GM12873 (cell line): Measurements from ENCODE around the gene OPCML.

ENCODE experiments used
- TF ChIP-seq, protein P1 (sequence below): IDR thresholded peaks from 2 replicates; pipeline ENCODE4 v1.5.1; 2012; ENCODE audit warnings: low read depth, mild to moderate bottlenecking, moderate library complexity, low read length, control low read depth; ENCODE audit not compliant: insufficient read depth; ENCODE audit errors: missing control alignments

OPCML gene

DNA sequence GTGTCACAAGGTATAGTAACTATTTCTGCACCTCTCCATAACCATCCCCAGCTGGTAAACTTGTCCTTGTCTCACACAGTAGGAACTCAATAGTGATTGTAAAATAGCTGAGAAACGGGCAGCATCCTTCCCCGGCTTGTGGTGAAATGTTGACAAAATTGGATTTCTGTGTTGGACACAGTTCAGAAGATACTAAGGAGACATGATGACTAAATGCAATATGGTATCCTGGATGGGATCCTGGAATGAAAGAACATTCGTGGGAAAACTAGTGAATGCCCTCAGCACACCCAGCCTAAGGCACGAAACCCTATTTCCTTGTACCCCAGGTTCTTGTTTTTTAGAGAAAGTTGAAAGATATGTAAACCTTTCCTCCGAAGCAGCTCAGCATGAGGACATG lies 18.8 kb upstream of the OPCML start:
- TF ChIP-seq, protein P1, sequence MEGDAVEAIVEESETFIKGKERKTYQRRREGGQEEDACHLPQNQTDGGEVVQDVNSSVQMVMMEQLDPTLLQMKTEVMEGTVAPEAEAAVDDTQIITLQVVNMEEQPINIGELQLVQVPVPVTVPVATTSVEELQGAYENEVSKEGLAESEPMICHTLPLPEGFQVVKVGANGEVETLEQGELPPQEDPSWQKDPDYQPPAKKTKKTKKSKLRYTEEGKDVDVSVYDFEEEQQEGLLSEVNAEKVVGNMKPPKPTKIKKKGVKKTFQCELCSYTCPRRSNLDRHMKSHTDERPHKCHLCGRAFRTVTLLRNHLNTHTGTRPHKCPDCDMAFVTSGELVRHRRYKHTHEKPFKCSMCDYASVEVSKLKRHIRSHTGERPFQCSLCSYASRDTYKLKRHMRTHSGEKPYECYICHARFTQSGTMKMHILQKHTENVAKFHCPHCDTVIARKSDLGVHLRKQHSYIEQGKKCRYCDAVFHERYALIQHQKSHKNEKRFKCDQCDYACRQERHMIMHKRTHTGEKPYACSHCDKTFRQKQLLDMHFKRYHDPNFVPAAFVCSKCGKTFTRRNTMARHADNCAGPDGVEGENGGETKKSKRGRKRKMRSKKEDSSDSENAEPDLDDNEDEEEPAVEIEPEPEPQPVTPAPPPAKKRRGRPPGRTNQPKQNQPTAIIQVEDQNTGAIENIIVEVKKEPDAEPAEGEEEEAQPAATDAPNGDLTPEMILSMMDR = no peak

DNA sequence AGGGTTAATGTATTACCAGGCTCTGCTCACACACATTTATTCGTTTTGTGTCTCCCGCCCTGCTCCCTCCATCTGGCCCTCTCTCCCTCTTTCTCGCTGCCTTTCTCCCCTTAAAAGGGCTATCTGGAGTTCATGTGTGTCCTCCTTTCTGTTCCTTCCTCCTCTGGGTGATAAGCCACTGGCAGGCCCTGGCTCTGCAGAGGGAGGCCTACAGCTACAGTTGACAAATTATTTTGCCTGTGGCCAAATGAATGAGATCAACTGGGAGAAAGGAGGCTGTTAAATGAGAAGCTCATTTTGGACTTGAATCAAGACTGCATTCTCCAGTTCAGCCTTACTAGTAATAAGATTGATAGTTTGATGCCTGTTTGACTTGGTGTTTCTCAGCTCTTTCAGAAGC lies 17.5 kb upstream of the OPCML start:
- TF ChIP-seq, protein P1 = no peak

DNA sequence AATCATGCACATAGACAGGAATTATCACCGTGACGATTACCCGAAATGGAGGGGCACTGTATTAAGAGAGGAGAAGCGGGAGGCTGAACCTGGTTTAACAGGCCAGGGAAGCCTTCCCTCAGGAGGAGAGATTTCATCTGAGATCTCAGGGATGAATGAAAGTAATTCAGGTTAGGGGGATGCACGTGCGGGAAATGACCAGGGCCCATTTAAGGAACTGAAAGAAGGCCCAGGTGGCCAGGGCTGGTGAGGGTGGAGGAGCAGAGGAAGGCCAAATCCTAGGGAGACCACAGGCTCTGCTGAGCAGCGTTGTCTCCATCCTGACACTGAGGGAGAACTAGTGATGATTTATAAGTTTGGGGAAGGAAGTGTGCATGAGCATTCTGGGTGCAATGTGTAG lies 16.3 kb upstream of the OPCML start:
- TF ChIP-seq, protein P1 = no peak

DNA sequence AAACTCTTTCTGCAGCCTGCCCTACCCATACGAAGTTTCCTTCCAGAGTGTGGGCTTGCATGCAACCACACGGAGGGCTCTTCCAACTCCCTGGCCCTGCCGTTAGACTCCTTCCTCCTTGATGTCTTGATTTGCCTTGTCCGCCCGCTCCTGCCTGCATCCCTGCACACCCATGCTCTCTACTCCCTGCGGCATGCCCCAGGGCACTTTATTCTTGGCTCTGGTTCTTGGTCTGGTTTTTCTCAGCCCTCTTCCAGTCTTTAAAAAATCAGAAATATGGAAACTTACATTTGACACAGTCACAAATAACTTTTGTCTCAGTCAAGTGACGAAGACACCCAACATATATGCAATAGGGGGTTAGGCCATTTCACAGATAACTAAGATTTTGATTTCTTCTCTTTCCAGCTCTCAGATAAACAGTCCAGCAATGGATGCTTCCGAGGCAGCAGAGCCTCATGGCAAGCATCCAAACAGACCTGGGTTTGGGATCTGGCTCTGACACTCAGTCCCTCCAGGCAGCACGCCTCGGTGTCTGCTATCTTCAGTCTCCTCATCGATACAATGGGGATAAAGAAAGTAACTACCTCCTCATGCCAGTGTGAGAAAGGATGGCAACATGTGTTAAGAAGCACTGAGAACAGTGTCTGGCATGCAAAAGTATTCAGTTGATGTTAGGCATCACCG lies 15.7 kb upstream of the OPCML start:
- TF ChIP-seq, protein P1 = no peak

DNA sequence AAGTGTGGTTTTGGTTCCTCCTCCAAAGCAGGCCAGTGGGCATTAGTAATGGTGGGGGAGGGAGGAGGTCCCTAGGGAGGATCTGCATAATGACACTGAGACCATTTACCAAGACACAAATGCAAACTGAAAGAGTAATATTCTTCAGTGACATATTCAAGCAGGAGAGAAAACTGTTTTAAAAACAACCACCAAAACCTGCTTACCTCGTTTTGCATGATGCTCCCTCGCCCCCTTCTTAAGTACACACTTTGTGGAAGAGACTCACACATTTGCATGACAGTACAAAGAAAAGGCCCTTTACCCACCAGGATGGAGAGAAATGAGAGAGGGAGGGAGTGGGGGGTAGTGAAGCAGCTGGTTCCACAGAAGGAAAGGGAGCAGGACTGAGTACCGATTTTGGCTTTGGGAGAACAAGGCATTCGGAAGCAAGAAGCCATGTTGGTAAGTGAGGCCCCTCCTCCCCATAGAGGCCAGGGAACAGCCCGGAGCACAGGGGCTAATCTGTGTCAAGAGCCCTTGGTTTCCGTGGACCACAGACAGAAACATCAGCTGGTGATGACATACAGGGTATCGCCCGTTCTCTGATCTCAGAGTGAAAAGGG lies 13.0 kb upstream of the OPCML start:
- TF ChIP-seq, protein P1 = no peak

DNA sequence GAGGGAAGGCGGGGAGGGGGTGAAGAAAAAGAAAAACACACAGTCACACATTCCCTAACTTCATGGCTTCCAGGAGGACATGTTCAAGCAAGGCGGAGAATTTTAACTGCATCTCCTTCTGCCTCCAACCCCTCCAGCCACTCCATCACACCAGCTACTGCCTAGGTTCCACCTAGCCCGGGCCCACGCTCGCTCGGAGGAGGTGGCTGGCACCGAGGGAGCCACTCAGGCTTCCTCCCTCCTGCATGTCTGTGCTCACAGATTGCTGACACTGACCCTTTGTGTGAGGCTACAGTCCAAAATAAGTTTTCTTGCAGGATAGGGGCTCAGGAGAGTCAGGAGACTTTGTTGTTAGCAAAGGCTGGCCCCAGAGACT lies 9.4 kb upstream of the OPCML start:
- TF ChIP-seq, protein P1 = no peak

DNA sequence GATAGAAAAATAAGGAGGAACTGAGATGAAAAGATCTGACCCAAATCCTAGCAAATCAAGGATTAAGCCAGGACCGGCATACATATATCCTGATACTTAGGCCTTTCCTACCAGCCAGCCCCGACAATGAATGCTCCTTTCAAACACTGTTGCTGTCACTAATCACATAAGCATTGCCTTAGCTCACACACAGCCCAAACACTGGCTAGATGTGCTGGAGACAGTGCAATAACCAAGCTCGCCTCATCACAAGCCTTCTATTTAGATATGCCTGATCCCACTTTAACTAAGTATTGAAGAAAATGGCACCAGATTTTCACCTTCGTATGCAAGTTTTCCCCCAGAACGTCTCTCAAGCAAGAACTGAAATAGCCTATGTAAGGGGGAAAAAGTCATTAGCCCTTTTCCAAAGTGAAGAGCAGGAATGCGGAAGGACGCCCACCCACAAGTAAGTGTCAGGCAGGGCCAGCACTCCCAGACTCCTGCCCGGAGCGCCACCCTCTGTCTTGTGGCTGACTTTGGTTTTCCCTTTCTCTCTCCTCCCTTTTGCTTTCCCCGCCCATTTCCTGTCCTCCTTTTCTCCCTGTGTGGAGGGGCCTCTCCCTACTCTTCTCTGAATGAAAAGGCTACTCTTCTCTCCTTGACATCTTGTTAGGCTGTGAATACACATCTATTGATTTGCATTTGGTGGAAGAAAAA lies 8.9 kb upstream of the OPCML start:
- TF ChIP-seq, protein P1 = no peak
